ENCODE data around the gene RGS5. TPM values are rescaled to one million over a fixed set of nuclear protein-coding genes. Genes with fewer than 3 reads are reported as not detected.
"Not testable (repeated sequence)": the region's sequence is repeated elsewhere in the genome, so short reads cannot be mapped to it uniquely, and the experiment has no call there.

RGS5 gene
- total RNA-seq = 1 to 10 TPM; 1.1 to 3.3 (median 2.5) TPM

GRCh38 chr1:163202833-163203451 lies at the start of gene RGS5:
Gene RGS5, minus strand, starts transcription at chr1:163202916. Its CDS starts 81 bp downstream, at chr1:163202835.
- peaks cover 3% of the 10 kb centered on the region for H3K27me3 Mint-ChIP-seq (ENCODE audit: low read depth)
- no peaks in the 10 kb centered on the region for H3K4me1 Mint-ChIP-seq (ENCODE audit: low read depth)
- H3K4me3 Mint-ChIP-seq = no peak within 1 kb of the TSS
- ATAC-seq (no peak), DNase-seq (no peak)
- no peaks in the 10 kb centered on the region for H3K36me3 Mint-ChIP-seq (ENCODE audit: insufficient read depth)
- no peaks in the 10 kb centered on the region for H3K9me3 Mint-ChIP-seq

GRCh38 chr1:163250382-163250974 lies 47.8 kb upstream of the RGS5 start:
- Mint-ChIP-seq H3K4me3 (no peak overlapping the region), H3K36me3 (ENCODE audit: insufficient read depth) (peaks cover 8% of the 10 kb centered on the region), H3K4me1 (ENCODE audit: low read depth) (no peaks in the 10 kb centered on the region), H3K27me3 (ENCODE audit: low read depth) (no peaks in the 10 kb centered on the region), H3K9me3 (no peaks in the 10 kb centered on the region)
- DNase-seq (no peak), ATAC-seq (no peak)

- Mint-ChIP-seq H3K9me3 (no peaks in the 10 kb centered on the region), H3K4me1 (ENCODE audit: low read depth) (no peaks in the 10 kb centered on the region), H3K4me3 (no peak overlapping the region), H3K27me3 (ENCODE audit: low read depth) (no peaks in the 10 kb centered on the region), H3K36me3 (ENCODE audit: insufficient read depth) (peaks cover 8% of the 10 kb centered on the region)
- ATAC-seq (no peak), DNase-seq (no peak)
Measured at GRCh38 chr1:163248064-163248463, 45.3 kb upstream of the RGS5 start.

- not testable (repeated sequence) for ATAC-seq; H3K27me3 Mint-ChIP-seq (ENCODE audit: low read depth); H3K4me3 Mint-ChIP-seq
Measured at GRCh38 chr1:163244648-163245047, 41.9 kb upstream of the RGS5 start.

GRCh38 chr1:163241746-163242145 lies 39.0 kb upstream of the RGS5 start:
- Mint-ChIP-seq H3K4me3 (no peak overlapping the region), H3K4me1 (ENCODE audit: low read depth) (no peaks in the 10 kb centered on the region), H3K9me3 (peaks cover 4% of the 10 kb centered on the region), H3K27me3 (ENCODE audit: low read depth) (no peaks in the 10 kb centered on the region), H3K36me3 (ENCODE audit: insufficient read depth) (peaks cover 9% of the 10 kb centered on the region)
- ATAC-seq (no peak), DNase-seq (no peak)

More at GRCh38 chr1:163244648-163245047, 41.9 kb upstream of the RGS5 start:
- H3K9me3 Mint-ChIP-seq; H3K4me1 Mint-ChIP-seq (ENCODE audit: low read depth); DNase-seq: not testable (repeated sequence)
- H3K36me3 Mint-ChIP-seq (ENCODE audit: insufficient read depth) = peaks cover 17% of the 10 kb centered on the region

- Mint-ChIP-seq H3K36me3 (ENCODE audit: insufficient read depth) (peaks cover 9% of the 10 kb centered on the region), H3K9me3 (peaks cover 4% of the 10 kb centered on the region), H3K4me3 (no peak overlapping the region), H3K27me3 (ENCODE audit: low read depth) (no peaks in the 10 kb centered on the region), H3K4me1 (ENCODE audit: low read depth) (no peaks in the 10 kb centered on the region)
- DNase-seq (no peak), ATAC-seq (no peak)
Measured at GRCh38 chr1:163240705-163241104, 38.0 kb upstream of the RGS5 start.

- not testable (repeated sequence) for H3K4me3 Mint-ChIP-seq; H3K36me3 Mint-ChIP-seq (ENCODE audit: insufficient read depth); H3K27me3 Mint-ChIP-seq (ENCODE audit: low read depth); ATAC-seq; DNase-seq; H3K4me1 Mint-ChIP-seq (ENCODE audit: low read depth); H3K9me3 Mint-ChIP-seq
Measured at GRCh38 chr1:163233643-163234042, 30.9 kb upstream of the RGS5 start.

GRCh38 chr1:163231385-163231784 lies 28.7 kb upstream of the RGS5 start:
- H3K9me3 Mint-ChIP-seq = peaks cover 6% of the 10 kb centered on the region
- no peak for ATAC-seq
- H3K36me3 Mint-ChIP-seq (ENCODE audit: insufficient read depth) = no peaks in the 10 kb centered on the region
- H3K4me1 Mint-ChIP-seq (ENCODE audit: low read depth) = no peaks in the 10 kb centered on the region
- no peak overlapping the region for H3K4me3 Mint-ChIP-seq
- peaks cover 6% of the 10 kb centered on the region for H3K27me3 Mint-ChIP-seq (ENCODE audit: low read depth)
- DNase-seq = no peak

- H3K27me3 Mint-ChIP-seq (ENCODE audit: low read depth) = peaks cover 6% of the 10 kb centered on the region
- H3K9me3 Mint-ChIP-seq = peaks cover 6% of the 10 kb centered on the region
- H3K4me1 Mint-ChIP-seq (ENCODE audit: low read depth) = no peaks in the 10 kb centered on the region
- no peak overlapping the region for H3K4me3 Mint-ChIP-seq
- ATAC-seq (no peak), DNase-seq (no peak)
- H3K36me3 Mint-ChIP-seq (ENCODE audit: insufficient read depth) = no peaks in the 10 kb centered on the region
Measured at GRCh38 chr1:163230827-163231226, 28.1 kb upstream of the RGS5 start.

GRCh38 chr1:163228271-163228670 lies 25.6 kb upstream of the RGS5 start:
- not testable (repeated sequence) for DNase-seq; H3K36me3 Mint-ChIP-seq (ENCODE audit: insufficient read depth); H3K4me3 Mint-ChIP-seq; H3K27me3 Mint-ChIP-seq (ENCODE audit: low read depth); ATAC-seq; H3K4me1 Mint-ChIP-seq (ENCODE audit: low read depth)
- peaks cover 10% of the 10 kb centered on the region for H3K9me3 Mint-ChIP-seq

GRCh38 chr1:163227126-163227525 lies 24.4 kb upstream of the RGS5 start:
- ATAC-seq = no peak

GRCh38 chr1:163213626-163214025 lies 10.9 kb upstream of the RGS5 start:
- Mint-ChIP-seq H3K9me3 (no peaks in the 10 kb centered on the region), H3K4me1 (ENCODE audit: low read depth) (no peaks in the 10 kb centered on the region), H3K4me3 (no peak overlapping the region), H3K27me3 (ENCODE audit: low read depth) (peaks cover 2% of the 10 kb centered on the region), H3K36me3 (ENCODE audit: insufficient read depth) (no peaks in the 10 kb centered on the region)
- ATAC-seq = no peak
- DNase-seq = no peak

More at GRCh38 chr1:163227126-163227525, 24.4 kb upstream of the RGS5 start:
- H3K9me3 Mint-ChIP-seq = peaks cover 10% of the 10 kb centered on the region
- no peaks in the 10 kb centered on the region for H3K36me3 Mint-ChIP-seq (ENCODE audit: insufficient read depth)
- no peak overlapping the region for H3K4me3 Mint-ChIP-seq
- no peak for DNase-seq
- H3K27me3 Mint-ChIP-seq (ENCODE audit: low read depth) = peaks cover 6% of the 10 kb centered on the region
- H3K4me1 Mint-ChIP-seq (ENCODE audit: low read depth) = no peaks in the 10 kb centered on the region

- peaks cover 2% of the 10 kb centered on the region for H3K27me3 Mint-ChIP-seq (ENCODE audit: low read depth)
- DNase-seq = no peak
- H3K36me3 Mint-ChIP-seq (ENCODE audit: insufficient read depth) = no peaks in the 10 kb centered on the region
- H3K4me1 Mint-ChIP-seq (ENCODE audit: low read depth) = no peaks in the 10 kb centered on the region
- no peak for ATAC-seq
- no peaks in the 10 kb centered on the region for H3K9me3 Mint-ChIP-seq
- H3K4me3 Mint-ChIP-seq = no peak overlapping the region
Measured at GRCh38 chr1:163211667-163212066, 9.0 kb upstream of the RGS5 start.

- DNase-seq (no peak), ATAC-seq (no peak)
- Mint-ChIP-seq H3K4me3 (no peak overlapping the region), H3K36me3 (ENCODE audit: insufficient read depth) (no peaks in the 10 kb centered on the region), H3K9me3 (no peaks in the 10 kb centered on the region), H3K4me1 (ENCODE audit: low read depth) (no peaks in the 10 kb centered on the region), H3K27me3 (ENCODE audit: low read depth) (peaks cover 3% of the 10 kb centered on the region)
Measured at GRCh38 chr1:163205513-163205912, 2.8 kb upstream of the RGS5 start.

- Mint-ChIP-seq H3K4me3 (no peak overlapping the region), H3K27me3 (ENCODE audit: low read depth) (peaks cover 3% of the 10 kb centered on the region), H3K9me3 (no peaks in the 10 kb centered on the region), H3K36me3 (ENCODE audit: insufficient read depth) (no peaks in the 10 kb centered on the region), H3K4me1 (ENCODE audit: low read depth) (no peaks in the 10 kb centered on the region)
- DNase-seq = no peak
- no peak for ATAC-seq
Measured at GRCh38 chr1:163203561-163203960, 845 bp upstream of the RGS5 start.
